ENCODE data around the gene CNTNAP2. TPM values are rescaled to one million over a fixed set of nuclear protein-coding genes. Genes with fewer than 3 reads are reported as not detected.

Gene CNTNAP2
- total and polyA plus RNA-seq, 2 of the 4 experiments (the other 2 are of a cell fraction), result not detected

- whole genome bisulfite sequencing, 2 experiments (ENCODE audit: extremely low coverage in 2 of 2, insufficient read length in 1 of 2), result no CpG with 5 or more reads among the region's 6 CpGs
- no peaks in the 10 kb centered on the region for H3K4me1 ChIP-seq (ENCODE audit: control insufficient read depth, insufficient read depth, low read length)
- intact Hi-C loops (cut with micrococcal nuclease) (no loop called here), dilution Hi-C loops (cut with HindIII; ENCODE audit: low sequenced_read_pairs, unreplicated experiment) (no loop called here), in situ Hi-C loops (cut with MboI; ENCODE audit: low sequenced_read_pairs) (no loop called here)
- H3K4me2 ChIP-seq (ENCODE audit: low read depth, low read length), result no peak overlapping the region
- no peak for TF ChIP-seq NFE2L2 (IDR thresholded peaks at IDR 0.05; ENCODE audit: low read depth, low read length)
- no peak for TF ChIP-seq MXI1 (IDR thresholded peaks at IDR 0.05; ENCODE audit: borderline replicate concordance, low read depth, low read length)
- TF ChIP-seq FOS (IDR thresholded peaks at IDR 0.05; ENCODE audit: low read depth, low read length), result no peak
- TF ChIP-seq RCOR1 (IDR thresholded peaks at IDR 0.05; ENCODE audit: insufficient replicate concordance, low read length), result no peak
- H2AK5ac ChIP-seq (ENCODE audit: low read depth, low read length), result no peak overlapping the region
- no peak overlapping the region for H3K18ac ChIP-seq (ENCODE audit: low read depth, low read length)
- no peak overlapping the region for H4K8ac ChIP-seq (ENCODE audit: low read depth in 2 of 2, low read length in 2 of 2)
- H3K9me3 ChIP-seq (ENCODE audit: control insufficient read depth, insufficient read depth, low read length), result peaks cover 9% of the 10 kb centered on the region
- no peaks in the 10 kb centered on the region for H4K20me1 ChIP-seq (ENCODE audit: insufficient read depth, low read length)
- H2BK20ac ChIP-seq (ENCODE audit: low read depth, low read length), result no peak overlapping the region
- no peak overlapping the region for H3K27ac ChIP-seq (ENCODE audit: insufficient read depth, low read length)
- no peak overlapping the region for H3K14ac ChIP-seq (replicated peaks; ENCODE audit: low read depth, low read length)
- H3K4ac ChIP-seq (ENCODE audit: low read depth, low read length), result no peak overlapping the region
- H3K9ac ChIP-seq (ENCODE audit: low read depth, low read length), result no peak overlapping the region
- ATAC-seq (ENCODE audit: low read depth) (no peak), DNase-seq (no peak)
- H4K5ac ChIP-seq (ENCODE audit: low read depth, low read length), result no peak overlapping the region
- H3K4me3 ChIP-seq (ENCODE audit: insufficient read depth, low read depth, low read length), result no peak overlapping the region
- no TSS peak for BruUV-seq (replicated peaks)
- H3K9me1 ChIP-seq (ENCODE audit: insufficient read depth, low read length), result no peaks in the 10 kb centered on the region
- no peaks in the 10 kb centered on the region for H3K27me3 ChIP-seq (ENCODE audit: control insufficient read depth, insufficient read depth, low read length)
- H2BK5ac ChIP-seq (ENCODE audit: low read depth, low read length, poor library complexity, severe bottlenecking), result no peak overlapping the region
- no peak overlapping the region for H2BK15ac ChIP-seq (ENCODE audit: low read depth, low read length)
- no peak overlapping the region for H2BK120ac ChIP-seq (ENCODE audit: low read depth, low read length)
- H2AFZ ChIP-seq (replicated peaks; ENCODE audit: low read length, poor library complexity), result no peak overlapping the region
- ChIA-PET POLR2A (ENCODE audit: unreplicated experiment) (no interaction called here), CTCF (no interaction called here)
- no peaks in the 10 kb centered on the region for H3K79me1 ChIP-seq (ENCODE audit: low read depth in 1 of 2, low read length in 2 of 2)
- no peak overlapping the region for H3K56ac ChIP-seq (ENCODE audit: extremely low read depth, insufficient read depth, low read length)
- H3K36me3 ChIP-seq (ENCODE audit: control insufficient read depth, insufficient read depth, low read length), result no peaks in the 10 kb centered on the region
- no peak overlapping the region for H2AK9ac ChIP-seq (replicated peaks; ENCODE audit: low read depth, low read length, poor library complexity)
- no peak overlapping the region for H4K91ac ChIP-seq (ENCODE audit: insufficient read depth, low read depth, low read length)
- H3K23ac ChIP-seq (ENCODE audit: low read depth, low read length), result no peak overlapping the region
Measured at GRCh38 chr7:146074195-146074765, 42.3 kb upstream of the CNTNAP2 start.
